H1 (cell line): Measurements from ENCODE around the gene MFAP4. TPM values are rescaled to one million over a fixed set of nuclear protein-coding genes. Genes with fewer than 3 reads are reported as not detected.
A peak's percentile ranks its signal among the peaks of the same experiment; 100 is the strongest.

Experiments used
- CTCF ChIA-PET: fragments of 300-600 bp; sonication (Branson Sonifier 250); formaldehyde crosslinking; loops from one replicate; lab custom pipeline; 2021; ENCODE audit not compliant: partially characterized antibody; lab: Charles Lee
- POLR2A ChIA-PET: fragments of 300-600 bp; sonication (Branson Sonifier 250); formaldehyde crosslinking; loops from one replicate; lab custom pipeline; 2021; ENCODE audit warnings: inconsistent platforms; ENCODE audit not compliant: partially characterized antibody; lab: Charles Lee
- DNase-seq, 2 experiments: peaks; one replicate each; pipeline versions ENCODE4 v3.0.0 to v3.0.0-alpha.2; 2010 to 2022; ENCODE audit warnings: low spot score in 2 of 2, low read depth in 1 of 2, mixed read lengths in 1 of 2
- FAIRE-seq: peaks from 2 replicates; lab custom pipeline; 2011; peaks lifted over from hg19 to GRCh38; lab: Jason Lieb, UNC
- H2AFZ ChIP-seq: 2 replicates; pipeline ENCODE4 v1.8.1; 2012; ENCODE audit warnings: low read length, inconsistent platforms
- H2AK5ac ChIP-seq: 2 replicates; pipeline ENCODE4 v1.6.1; 2013; ENCODE audit warnings: low read depth, low read length
- H2BK120ac ChIP-seq: replicated peaks from 2 replicates; pipeline ENCODE3; 2013; ENCODE audit warnings: low read depth, low read length, inconsistent platforms
- H2BK12ac ChIP-seq: 2 replicates; pipeline ENCODE4 v1.6.1; 2013; ENCODE audit warnings: low read depth, low read length
- H2BK15ac ChIP-seq: 2 replicates; pipeline ENCODE4 v1.6.1; 2013; ENCODE audit warnings: low read length
- H2BK20ac ChIP-seq: 2 replicates; pipeline ENCODE4 v1.6.1; 2013; ENCODE audit warnings: low read length
- H2BK5ac ChIP-seq: 2 replicates; pipeline ENCODE4 v1.6.1; 2013; ENCODE audit warnings: low read depth, low read length
- H3K14ac ChIP-seq: 2 replicates; pipeline ENCODE4 v1.6.1; 2013; ENCODE audit warnings: inconsistent platforms; ENCODE audit not compliant: insufficient read length
- H3K18ac ChIP-seq: 2 replicates; pipeline ENCODE4 v1.6.1; 2013; ENCODE audit warnings: low read length; ENCODE audit errors: extremely low read depth
- H3K23ac ChIP-seq: 2 replicates; pipeline ENCODE4 v1.6.1; 2013; ENCODE audit warnings: inconsistent platforms; ENCODE audit not compliant: insufficient read length
- H3K23me2 ChIP-seq: 2 replicates; pipeline ENCODE4 v1.6.1; 2013; ENCODE audit warnings: low read depth, low read length
- H3K27ac ChIP-seq: 2 replicates; pipeline ENCODE4 v1.6.1; 2011; ENCODE audit warnings: low read depth, low read length, inconsistent platforms
- H3K27me3 ChIP-seq, 4 experiments: replicated peaks in 1 of 4; 1 replicate in 1 of 4; 2 replicates in 3 of 4; pipeline versions ENCODE4 v1.6.1 to v1.8.1; 2011 to 2013; ENCODE audit warnings: low read length in 3 of 4, mild to moderate bottlenecking in 3 of 4, inconsistent platforms in 2 of 4, mixed read lengths in 2 of 4, moderate library complexity in 1 of 4; ENCODE audit not compliant: control insufficient read depth in 3 of 4, insufficient read depth in 3 of 4; ENCODE audit errors: extremely low read depth in 1 of 4
- H3K36me3 ChIP-seq, 4 experiments: 2 replicates each; pipeline versions ENCODE4 v1.6.1 to v1.8.1; 2011 to 2013; ENCODE audit warnings: mild to moderate bottlenecking in 4 of 4, low read length in 3 of 4, moderate library complexity in 2 of 4, control low read depth in 1 of 4, inconsistent platforms in 1 of 4; ENCODE audit not compliant: insufficient read depth in 4 of 4, control insufficient read depth in 2 of 4
- H3K4ac ChIP-seq: replicated peaks from 2 replicates; pipeline ENCODE3; 2013; ENCODE audit warnings: low read length, low read depth, mixed read lengths, inconsistent platforms; ENCODE audit not compliant: insufficient read length
- H3K4me1 ChIP-seq, 4 experiments: replicated peaks in 1 of 4; 1 replicate in 1 of 4; 2 replicates in 3 of 4; pipeline versions ENCODE4 v1.6.1 to v1.8.1; 2011 to 2013; ENCODE audit warnings: low read length in 3 of 4, inconsistent platforms in 2 of 4, mixed read lengths in 1 of 4; ENCODE audit not compliant: insufficient read depth in 4 of 4, control insufficient read depth in 3 of 4
- H3K4me2 ChIP-seq, 2 experiments: 2 replicates each; pipeline versions ENCODE4 v1.6.1 to v1.8.1; 2011 to 2013; ENCODE audit warnings: low read depth in 2 of 2, low read length in 2 of 2, control low read depth in 1 of 2, inconsistent platforms in 1 of 2, mild to moderate bottlenecking in 1 of 2; ENCODE audit not compliant: insufficient read depth in 1 of 2
- H3K4me3 ChIP-seq, 4 experiments: fragments of 200-600, 300-600 bp in 1 of 4; sonication (generic), shearing (Covaris generic), sonication (Bioruptor Twin) in 1 of 4; 2 replicates each; pipeline versions ENCODE4 v1.5.1 to v1.8.1; 2011 to 2016; ENCODE audit warnings: low read length in 4 of 4, low read depth in 3 of 4, control low read depth in 2 of 4, inconsistent platforms in 2 of 4, mild to moderate bottlenecking in 2 of 4, mixed read lengths in 1 of 4, moderate library complexity in 1 of 4; ENCODE audit not compliant: insufficient read depth in 2 of 4; ENCODE audit errors: extremely low read depth in 1 of 4
- H3K56ac ChIP-seq: replicated peaks from 2 replicates; pipeline ENCODE3; 2013; ENCODE audit warnings: low read depth, mild to moderate bottlenecking, mixed read lengths, low read length, inconsistent platforms; ENCODE audit not compliant: insufficient read length
- H3K79me1 ChIP-seq: 2 replicates; pipeline ENCODE4 v1.6.1; 2013; ENCODE audit warnings: low read depth, low read length, control low read depth
- H3K79me2 ChIP-seq, 2 experiments: 2 replicates each; pipeline versions ENCODE4 v1.6.1 to v1.8.1; 2012 to 2013; ENCODE audit warnings: low read length in 2 of 2, mild to moderate bottlenecking in 2 of 2, inconsistent platforms in 1 of 2; ENCODE audit not compliant: insufficient read depth in 2 of 2, control insufficient read depth in 1 of 2
- H3K9ac ChIP-seq, 4 experiments: replicated peaks in 1 of 4; 1 replicate in 1 of 4; 2 replicates in 3 of 4; pipeline versions ENCODE4 v1.6.1 to v1.8.1; 2011 to 2013; ENCODE audit warnings: low read depth in 3 of 4, low read length in 3 of 4, control low read depth in 2 of 4, mild to moderate bottlenecking in 2 of 4, moderate library complexity in 2 of 4, inconsistent platforms in 1 of 4; ENCODE audit errors: extremely low read depth in 1 of 4
- H3K9me3 ChIP-seq, 2 experiments: 2 replicates each; pipeline versions ENCODE4 v1.6.1 to v1.8.1; 2012 to 2013; ENCODE audit warnings: mild to moderate bottlenecking in 2 of 2, moderate library complexity in 2 of 2, control low read depth in 1 of 2, inconsistent platforms in 1 of 2, low read depth in 1 of 2, low read length in 1 of 2, mixed read lengths in 1 of 2; ENCODE audit not compliant: insufficient read depth in 2 of 2
- H4K20me1 ChIP-seq, 2 experiments: replicated peaks in 1 of 2; 2 replicates each; pipeline versions ENCODE3 to v1.8.1; 2011 to 2013; ENCODE audit warnings: inconsistent platforms in 2 of 2, low read length in 2 of 2, mild to moderate bottlenecking in 1 of 2; ENCODE audit not compliant: insufficient read depth in 2 of 2, control insufficient read depth in 1 of 2
- H4K5ac ChIP-seq: 2 replicates; pipeline ENCODE4 v1.6.1; 2013; ENCODE audit warnings: low read length, low read depth, mixed read lengths, inconsistent platforms; ENCODE audit not compliant: insufficient read length
- H4K8ac ChIP-seq: 2 replicates; pipeline ENCODE4 v1.8.0; 2013; ENCODE audit warnings: mild to moderate bottlenecking, moderate library complexity, low read length, inconsistent platforms; ENCODE audit not compliant: insufficient read depth; ENCODE audit errors: extremely low read depth
- H4K91ac ChIP-seq: replicated peaks from 2 replicates; pipeline ENCODE3; 2013; ENCODE audit warnings: low read length, mixed read lengths, inconsistent platforms; ENCODE audit not compliant: insufficient read length
- CTCF ChIP-seq, 3 experiments: IDR thresholded peaks; 1 replicate in 2 of 3; 2 replicates in 1 of 3; pipeline versions ENCODE4 v1.5.1 to v1.6.1; 2011; ENCODE audit warnings: low read length in 3 of 3, mild to moderate bottlenecking in 3 of 3, inconsistent platforms in 2 of 3, low read depth in 1 of 3, moderate library complexity in 1 of 3; ENCODE audit not compliant: insufficient read depth in 1 of 3; ENCODE audit errors: control extremely low read depth in 1 of 3
- GABPA ChIP-seq: IDR thresholded peaks from 2 replicates; pipeline ENCODE4 v1.6.1; 2011; ENCODE audit warnings: mild to moderate bottlenecking, low read length, moderate library complexity, borderline replicate concordance; ENCODE audit not compliant: insufficient read depth
- MAX ChIP-seq: IDR thresholded peaks from 2 replicates; pipeline ENCODE4 v1.6.1; 2012; ENCODE audit warnings: inconsistent platforms
- POLR2AphosphoS5 ChIP-seq: IDR thresholded peaks from 2 replicates; pipeline ENCODE4 v1.6.1; 2011; ENCODE audit warnings: low read depth, low read length
- RAD21 ChIP-seq, 2 experiments: IDR thresholded peaks in 1 of 2; conservative IDR thresholded peaks in 1 of 2; 2 replicates each; pipeline ENCODE4 v1.6.1; 2011; ENCODE audit warnings: low read depth in 2 of 2, low read length in 2 of 2, improper control_type of control experiment in 1 of 2, inconsistent platforms in 1 of 2, mild to moderate bottlenecking in 1 of 2, moderate library complexity in 1 of 2
- WGBS, 2 experiments: shearing (Covaris generic) in 1 of 2; methylation state at CpG; one replicate each; pipeline versions ENCODE4 v1.1.6 to v1.1.7; 2013 to 2015; ENCODE audit warnings: low lambda C conversion rate in 2 of 2, mixed read lengths in 2 of 2, inconsistent platforms in 1 of 2, low coverage in 1 of 2, missing lambda C conversion rate in 1 of 2; ENCODE audit not compliant: insufficient replicate concordance in 2 of 2, insufficient coverage in 1 of 2, insufficient read length in 1 of 2; ENCODE audit errors: extremely low coverage in 1 of 2, missing lambda C conversion rate in 1 of 2; 5-methylcytosine and 5-hydroxymethylcytosine counted together
- polyA plus RNA-seq, 7 experiments: library from polyadenylated mRNA; depleted of rRNA in 3 of 7; stranded (reverse) in 5 of 7; unstranded in 2 of 7; fragments of >200 nt in 5 of 7; fragments of 200-250 nt in 2 of 7; gene quantifications; 1 replicate in 5 of 7; 2 replicates in 1 of 7; 4 replicates in 1 of 7; pipeline versions ENCODE4 v1.2.1 to v1.2.3, GENCODE V29; 2011 to 2013; ENCODE audit warnings: missing spikeins in 2 of 7, mixed read lengths in 2 of 7
- total RNA-seq: library from RNA; stranded (reverse); fragmentation: NEBNext Ultra II Directional; extraction: Animal tissue kit (Norgen Biotek cat#: 25700); gene quantifications from 2 replicates; pipeline ENCODE4 v1.2.1, GENCODE V29; 2021

The MFAP4 gene
- total and polyA plus RNA-seq, 2 of the 8 experiments (the other 6 are each of a cell fraction or from before 2014, with no cell fraction given): 3.1 to 3.6 TPM

GRCh38 chr17:19343671-19344151 is 43.3 kb downstream of the MFAP4 start:
- Histone ChIP-seq H3K79me2 (no peaks in the 10 kb centered on the region), H3K36me3 (peaks cover 0 to 5% (median 2%) of the 10 kb centered on the region in 4 experiments; a peak in 2 of 8 replicates), H3K9me3 (no peaks in the 10 kb centered on the region), H2BK5ac (no peak overlapping the region), H3K27me3 (no peaks in the 10 kb centered on the region), H4K20me1 (peaks cover 0 to 1% of the 10 kb centered on the region in 2 experiments), H3K23ac (no peak overlapping the region), H3K4me1 (peaks cover 0 to 12% (median 8%) of the 10 kb centered on the region in 4 experiments), H3K9ac (no peak overlapping the region), H2BK12ac (no peak overlapping the region), H3K79me1 (no peaks in the 10 kb centered on the region), H2BK15ac (no peak overlapping the region), H3K4me2 (no peak overlapping the region), H3K4me3 (no peak overlapping the region), H2AK5ac (no peak overlapping the region), H2AFZ (no peak overlapping the region), H3K56ac (no peak overlapping the region), H4K91ac (no peak overlapping the region), H3K27ac (no peak overlapping the region), H3K4ac (no peak overlapping the region), H3K18ac (no peak overlapping the region), H4K8ac (peak overlapping the region; percentile 9; the same call in 1 of the 2 replicates), H4K5ac (no peak overlapping the region), H2BK20ac (no peak overlapping the region), H3K23me2 (no peaks in the 10 kb centered on the region), H2BK120ac (no peak overlapping the region), H3K14ac (no peak overlapping the region)
- TF ChIP-seq MAX (peak; percentile 43; the same call in 1 of the 2 replicates), CTCF (IDR thresholded peaks at IDR 0.05; ENCODE audit: control extremely low read depth in 1 of 3, insufficient read depth in 1 of 3, low read depth in 1 of 3, low read length in 3 of 3) (peak; percentile 24 to 60 (median 46); a peak in 3 of 4 replicates), GABPA (no peak), RAD21 (IDR thresholded peaks at IDR 0.05 in 1 of 2, conservative IDR thresholded peaks at IDR 0.05 in 1 of 2; ENCODE audit: low read depth in 2 of 2, low read length in 2 of 2) (peak in 1 of 2 experiments; percentile 34; a peak in 3 of 4 replicates), POLR2AphosphoS5 (no peak)
- 88% methylated on average over 13 of the region's 13 CpGs; no CpG with 5 or more reads in 1 of the 2 experiments for WGBS, 2 experiments
- DNase-seq (no peak), FAIRE-seq (no peak)
- ChIA-PET CTCF (interaction anchor here (0.8 to 9.8 kb wide), 7 partner anchors 10 to 419 kb away, joined by 3 to 70 read pairs (median 4); partner anchors contain the start of gene RNF112), POLR2A (interaction anchor here (0.9 to 1.4 kb wide), 4 partner anchors 9 to 14 kb away, joined by 3 to 5 read pairs (median 4); no protein-coding TSS in a partner anchor)
